Tibial nerve (tissue), 3 donors: ENCODE measurements around the gene KRT84.

Source experiments
- CTCF ChIP-seq, 5 experiments: fragments of 200-600 bp in 3 of 5; fragments of 450-650 bp in 2 of 5; sonication (generic) in 3 of 5; IDR thresholded peaks; one replicate each; pipeline ENCODE4 v1.5.1; 2016 to 2019; ENCODE audit warnings: antibody characterized with exemption in 5 of 5, mild to moderate bottlenecking in 3 of 5, moderate library complexity in 2 of 5
- POLR2A ChIP-seq, 2 donors: fragments of 450-650 bp; IDR thresholded peaks; one replicate each; pipeline ENCODE4 v1.6.1; 2017; ENCODE audit warnings: antibody characterized with exemption in 2 of 2, mild to moderate bottlenecking in 2 of 2, moderate library complexity in 2 of 2

- TF ChIP-seq CTCF (IDR thresholded peaks at IDR 0.05) (no peak), POLR2A (IDR thresholded peaks at IDR 0.05) (no peak)
Measured at GRCh38 chr12:52377266-52377665, 8.2 kb downstream of the KRT84 start.
